Ishikawa (cell line): ENCODE measurements around the gene GOLGA8J.

ENCODE experiments used
- EGR1 ChIP-seq: IDR thresholded peaks from 2 replicates; pipeline ENCODE4 v1.6.1; 2012
- YY1 ChIP-seq: IDR thresholded peaks from 2 replicates; pipeline ENCODE4 v1.6.1; 2012; ENCODE audit warnings: low read depth

DNA sequence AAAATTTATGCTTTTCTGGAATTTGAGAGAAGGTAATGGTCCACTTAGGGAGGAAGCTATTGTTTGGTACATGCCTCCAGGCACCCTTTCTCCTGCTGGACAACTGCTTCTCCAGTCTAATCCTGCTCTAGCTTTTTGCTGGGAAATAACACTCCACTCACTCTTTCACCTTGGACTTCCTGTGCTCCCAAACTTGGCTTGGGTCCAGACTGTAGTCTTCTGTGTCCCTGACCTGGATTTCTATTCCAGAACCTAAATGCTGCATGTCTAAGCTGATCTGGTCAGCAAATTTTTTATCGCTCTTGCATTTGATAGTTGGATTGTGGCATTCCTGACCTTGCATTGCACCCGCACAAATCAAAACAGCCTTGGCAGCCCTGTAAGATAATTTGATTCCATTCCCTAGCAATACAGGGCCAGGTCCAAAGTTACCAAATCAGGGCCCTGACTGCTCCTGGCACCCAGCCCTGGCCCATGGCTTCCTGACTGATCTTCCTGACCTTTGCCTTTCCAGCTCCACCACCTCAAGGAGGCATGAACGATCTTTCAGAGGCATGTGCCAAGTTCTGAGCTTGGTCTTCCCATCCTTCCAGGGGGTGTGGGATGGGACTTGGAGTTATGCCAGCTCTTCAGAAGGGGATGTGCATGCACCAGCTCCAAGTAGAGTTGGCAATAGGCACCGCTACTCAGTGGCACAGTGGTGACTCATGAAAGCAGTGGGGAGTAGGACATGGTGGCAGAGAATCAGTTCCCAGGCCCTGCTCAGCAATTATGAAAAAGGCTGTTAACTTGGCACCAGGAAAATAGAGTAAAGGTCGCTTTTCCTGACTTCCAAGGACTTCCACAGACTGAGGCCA, 43.9 kb upstream of the GOLGA8J start:
- TF ChIP-seq YY1 (no peak), EGR1 (no peak)
